Osteoblast (primary cell): ENCODE measurements around the gene DPF3. TPM values are rescaled to one million over a fixed set of nuclear protein-coding genes. Genes with fewer than 3 reads are reported as not detected.

Experiments
- DNase-seq: peaks from one replicate; pipeline ENCODE4 v3.0.0; 2011; ENCODE audit warnings: low spot score, mixed read lengths; ENCODE audit not compliant: insufficient read length; ENCODE audit errors: missing footprints
- H2AFZ ChIP-seq: 2 replicates; pipeline ENCODE4 v1.6.0; 2011; ENCODE audit warnings: mild to moderate bottlenecking, low read length
- H3K27ac ChIP-seq: 2 replicates; pipeline ENCODE4 v1.5.1; 2011; ENCODE audit warnings: mild to moderate bottlenecking, low read depth, low read length, moderate library complexity
- H3K27me3 ChIP-seq: 2 replicates; pipeline ENCODE4 v1.6.0; 2012; ENCODE audit warnings: mild to moderate bottlenecking, control low read depth, inconsistent platforms, low read length, moderate library complexity; ENCODE audit not compliant: insufficient read depth
- H3K36me3 ChIP-seq: 2 replicates; pipeline ENCODE4 v1.5.1; 2011; ENCODE audit warnings: mild to moderate bottlenecking, low read length, control low read depth, moderate library complexity; ENCODE audit not compliant: insufficient read depth
- H3K4me1 ChIP-seq: 2 replicates; pipeline ENCODE4 v1.5.1; 2011; ENCODE audit warnings: mild to moderate bottlenecking, low read length, control low read depth, moderate library complexity; ENCODE audit not compliant: insufficient read depth
- H3K4me2 ChIP-seq: 2 replicates; pipeline ENCODE4 v1.6.0; 2011; ENCODE audit warnings: mild to moderate bottlenecking, low read length; ENCODE audit not compliant: insufficient read depth
- H3K4me3 ChIP-seq: fragments of 200-600 bp; sonication (generic); 3 replicates; pipeline ENCODE4 v1.5.1; 2012; ENCODE audit warnings: mild to moderate bottlenecking, low read length, inconsistent platforms; ENCODE audit not compliant: insufficient read depth
- H3K79me2 ChIP-seq: 2 replicates; pipeline ENCODE4 v1.6.0; 2012; ENCODE audit warnings: mild to moderate bottlenecking, low read length, control low read depth, inconsistent platforms; ENCODE audit not compliant: insufficient read depth
- H3K9me3 ChIP-seq: 2 replicates; pipeline ENCODE4 v1.5.1; 2011; ENCODE audit warnings: low read depth, low read length, control low read depth
- H4K20me1 ChIP-seq: 2 replicates; pipeline ENCODE4 v1.6.0; 2012; ENCODE audit warnings: mild to moderate bottlenecking, low read length, control low read depth; ENCODE audit not compliant: insufficient read depth
- CTCF ChIP-seq: IDR thresholded peaks from 2 replicates; pipeline ENCODE4 v1.5.1; 2011; ENCODE audit warnings: mild to moderate bottlenecking, low read depth, low read length, moderate library complexity; ENCODE audit errors: extremely low read depth
- total RNA-seq: library from RNA; depleted of rRNA; stranded (reverse); fragments of >200 nt; gene quantifications from 2 replicates; pipeline ENCODE4 v1.2.3, GENCODE V29; 2012

The DPF3 gene
- total RNA-seq, 1 donor, result 1.8 TPM

- no peaks in the 10 kb centered on the region for H3K4me1 ChIP-seq
- no peak overlapping the region for H3K27ac ChIP-seq
- peaks cover 4% of the 10 kb centered on the region for H3K27me3 ChIP-seq
- no peak overlapping the region for H2AFZ ChIP-seq
- no peak overlapping the region for H3K4me2 ChIP-seq
- TF ChIP-seq CTCF, result no peak
- DNase-seq, result no peak
- H4K20me1 ChIP-seq, result no peaks in the 10 kb centered on the region
- no peak overlapping the region for H3K4me3 ChIP-seq
- no peaks in the 10 kb centered on the region for H3K79me2 ChIP-seq
- H3K9me3 ChIP-seq, result no peaks in the 10 kb centered on the region
- no peaks in the 10 kb centered on the region for H3K36me3 ChIP-seq
Observed at GRCh38 chr14:72588521-72588920, 305.4 kb downstream of the DPF3 start.

DNA sequence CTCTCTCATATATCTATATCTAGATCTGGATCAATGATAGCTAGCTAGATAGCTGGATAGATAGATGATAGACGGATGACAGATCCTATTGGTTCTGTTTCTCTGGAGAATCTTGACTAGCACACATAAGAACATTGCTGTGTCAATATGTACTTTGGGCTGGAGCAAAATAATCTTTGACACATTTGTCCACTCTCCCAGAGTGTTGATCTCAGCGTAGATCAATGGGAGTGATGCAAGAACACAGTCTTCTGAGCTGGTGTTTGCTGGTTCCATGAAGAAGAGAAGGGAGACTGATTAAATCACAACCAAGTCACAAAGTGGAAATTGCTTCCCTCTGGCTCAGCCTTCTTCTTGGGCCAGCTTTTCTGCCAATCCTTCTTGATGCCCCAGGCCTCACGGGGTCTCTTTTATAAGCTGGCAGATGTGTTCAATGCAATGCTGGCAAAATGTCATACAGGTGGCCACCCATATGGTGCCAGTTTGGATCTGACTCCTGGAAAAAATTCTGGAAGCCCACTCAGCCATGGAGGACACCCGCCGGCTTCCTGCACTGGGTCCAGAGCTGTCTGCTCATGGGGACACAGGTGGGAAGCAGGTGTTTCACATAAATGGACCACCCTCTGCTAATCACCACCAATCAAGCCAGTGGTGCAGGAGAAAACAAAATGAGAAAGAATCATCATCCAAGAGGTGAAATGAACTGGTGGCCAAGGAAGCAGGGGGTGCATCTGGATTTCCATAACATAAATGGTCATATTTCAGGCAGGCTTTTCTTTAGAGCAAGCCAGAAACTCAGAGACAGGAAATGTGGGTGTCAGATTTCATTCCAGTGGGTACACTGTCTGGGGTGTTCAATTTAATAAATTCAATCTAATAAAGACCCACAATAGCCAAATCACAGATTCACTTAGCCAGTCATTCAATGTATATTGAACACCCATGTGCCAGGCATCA lies 310.3 kb downstream of the DPF3 start:
- TF ChIP-seq CTCF, result no peak
- H3K27ac ChIP-seq, result no peak overlapping the region
- H2AFZ ChIP-seq, result no peak overlapping the region
- H3K4me1 ChIP-seq, result no peaks in the 10 kb centered on the region
- no peaks in the 10 kb centered on the region for H3K79me2 ChIP-seq
- H3K36me3 ChIP-seq, result no peaks in the 10 kb centered on the region
- no peak for DNase-seq
- H4K20me1 ChIP-seq, result no peaks in the 10 kb centered on the region
- H3K4me3 ChIP-seq, result no peak overlapping the region
- no peaks in the 10 kb centered on the region for H3K9me3 ChIP-seq
- H3K27me3 ChIP-seq, result peaks cover 5% of the 10 kb centered on the region
- no peak overlapping the region for H3K4me2 ChIP-seq

DNA sequence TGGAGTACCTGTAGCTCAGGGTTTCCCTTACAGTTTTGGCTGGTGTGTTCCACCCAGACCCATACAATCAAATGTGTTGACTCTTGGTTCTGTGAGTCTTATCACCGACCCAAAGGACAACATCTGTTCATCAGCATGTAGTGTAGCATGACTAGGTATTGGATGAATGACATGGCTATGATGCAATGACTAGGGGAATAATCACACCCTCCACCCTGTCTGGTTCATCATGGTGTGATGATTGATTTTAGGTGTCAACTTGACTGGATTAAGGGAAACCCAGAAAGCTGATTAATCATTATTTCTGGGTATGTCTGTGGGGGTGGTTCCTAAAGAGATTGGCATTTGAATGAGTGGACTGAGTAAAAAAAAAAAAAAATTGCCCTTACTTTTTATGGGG lies 311.3 kb downstream of the DPF3 start:
- TF ChIP-seq CTCF, result no peak
- Histone ChIP-seq H3K4me2 (no peak overlapping the region), H3K27me3 (peaks cover 12% of the 10 kb centered on the region), H4K20me1 (no peaks in the 10 kb centered on the region), H3K9me3 (no peaks in the 10 kb centered on the region), H3K4me1 (no peaks in the 10 kb centered on the region), H3K4me3 (no peak overlapping the region), H3K79me2 (no peaks in the 10 kb centered on the region), H2AFZ (peak overlapping the region; percentile 26), H3K36me3 (no peaks in the 10 kb centered on the region), H3K27ac (no peak overlapping the region)
- no peak for DNase-seq

- Histone ChIP-seq H3K27ac (no peak overlapping the region), H3K4me3 (no peak overlapping the region), H3K79me2 (no peaks in the 10 kb centered on the region), H3K4me2 (no peak overlapping the region), H2AFZ (no peak overlapping the region), H3K27me3 (peaks cover 19% of the 10 kb centered on the region), H4K20me1 (no peaks in the 10 kb centered on the region), H3K36me3 (no peaks in the 10 kb centered on the region), H3K9me3 (no peaks in the 10 kb centered on the region), H3K4me1 (no peaks in the 10 kb centered on the region)
- DNase-seq, result no peak
- no peak for TF ChIP-seq CTCF
Observed at GRCh38 chr14:72578514-72578913, 315.4 kb downstream of the DPF3 start.
